ENCODE data around the gene EIF2B5.
A peak's percentile ranks its signal among the peaks of the same experiment; 100 is the strongest.
"Not testable (repeated sequence)": the region's sequence is repeated elsewhere in the genome, so short reads cannot be mapped to it uniquely, and the experiment has no call there.

The EIF2B5 gene

DNA sequence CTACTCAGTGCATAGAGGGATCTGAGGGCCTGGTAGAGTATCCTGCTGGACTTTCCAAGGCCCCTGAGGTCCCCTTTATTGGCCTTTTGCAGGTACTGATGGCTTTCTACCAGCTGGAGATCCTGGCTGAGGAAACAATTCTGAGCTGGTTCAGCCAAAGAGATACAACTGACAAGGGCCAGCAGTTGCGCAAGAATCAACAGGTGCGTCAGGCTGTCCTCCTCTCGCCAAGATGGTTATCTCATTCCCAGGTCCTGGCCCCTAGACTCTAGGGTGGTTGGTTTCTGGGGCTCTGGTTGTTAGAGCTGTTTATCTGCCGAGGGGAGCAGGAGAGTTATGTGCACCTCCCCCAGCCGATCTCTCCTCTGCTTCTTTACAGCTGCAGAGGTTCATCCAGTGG is 9.3 kb downstream of the EIF2B5 start:
- no peak overlapping the region for H3K4me3 ChIP-seq (replicated peaks; ENCODE audit: low read depth, low read length)
- TF ChIP-seq, protein P1, sequence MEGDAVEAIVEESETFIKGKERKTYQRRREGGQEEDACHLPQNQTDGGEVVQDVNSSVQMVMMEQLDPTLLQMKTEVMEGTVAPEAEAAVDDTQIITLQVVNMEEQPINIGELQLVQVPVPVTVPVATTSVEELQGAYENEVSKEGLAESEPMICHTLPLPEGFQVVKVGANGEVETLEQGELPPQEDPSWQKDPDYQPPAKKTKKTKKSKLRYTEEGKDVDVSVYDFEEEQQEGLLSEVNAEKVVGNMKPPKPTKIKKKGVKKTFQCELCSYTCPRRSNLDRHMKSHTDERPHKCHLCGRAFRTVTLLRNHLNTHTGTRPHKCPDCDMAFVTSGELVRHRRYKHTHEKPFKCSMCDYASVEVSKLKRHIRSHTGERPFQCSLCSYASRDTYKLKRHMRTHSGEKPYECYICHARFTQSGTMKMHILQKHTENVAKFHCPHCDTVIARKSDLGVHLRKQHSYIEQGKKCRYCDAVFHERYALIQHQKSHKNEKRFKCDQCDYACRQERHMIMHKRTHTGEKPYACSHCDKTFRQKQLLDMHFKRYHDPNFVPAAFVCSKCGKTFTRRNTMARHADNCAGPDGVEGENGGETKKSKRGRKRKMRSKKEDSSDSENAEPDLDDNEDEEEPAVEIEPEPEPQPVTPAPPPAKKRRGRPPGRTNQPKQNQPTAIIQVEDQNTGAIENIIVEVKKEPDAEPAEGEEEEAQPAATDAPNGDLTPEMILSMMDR (IDR thresholded peaks at IDR 0.05; ENCODE audit: low read depth, low read length, missing control alignments): no peak
- no peak for DNase-seq (ENCODE audit: extremely low read depth, low read depth)

DNA sequence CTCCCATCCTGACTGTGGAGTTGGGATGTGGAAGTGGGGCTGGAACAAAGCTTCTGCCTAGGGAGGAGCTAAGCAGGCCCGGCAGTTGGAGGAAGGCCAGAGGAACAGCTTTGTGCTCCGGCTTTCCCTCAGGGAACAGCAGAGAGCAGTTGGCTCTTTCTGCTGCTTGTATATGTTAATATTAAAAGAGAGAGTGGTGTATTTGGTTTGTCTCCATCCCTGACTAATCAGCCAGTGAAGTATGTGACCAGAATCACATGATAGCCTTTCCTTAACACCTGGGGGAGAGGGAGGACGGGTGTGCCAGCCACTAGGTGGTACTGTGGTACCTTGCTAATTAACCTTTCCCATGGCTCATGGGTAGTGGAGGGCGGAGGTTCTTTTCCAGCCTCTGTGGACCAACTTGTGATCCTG is 10.0 kb downstream of the EIF2B5 start:
- no peak for DNase-seq (ENCODE audit: extremely low read depth, low read depth)

DNA sequence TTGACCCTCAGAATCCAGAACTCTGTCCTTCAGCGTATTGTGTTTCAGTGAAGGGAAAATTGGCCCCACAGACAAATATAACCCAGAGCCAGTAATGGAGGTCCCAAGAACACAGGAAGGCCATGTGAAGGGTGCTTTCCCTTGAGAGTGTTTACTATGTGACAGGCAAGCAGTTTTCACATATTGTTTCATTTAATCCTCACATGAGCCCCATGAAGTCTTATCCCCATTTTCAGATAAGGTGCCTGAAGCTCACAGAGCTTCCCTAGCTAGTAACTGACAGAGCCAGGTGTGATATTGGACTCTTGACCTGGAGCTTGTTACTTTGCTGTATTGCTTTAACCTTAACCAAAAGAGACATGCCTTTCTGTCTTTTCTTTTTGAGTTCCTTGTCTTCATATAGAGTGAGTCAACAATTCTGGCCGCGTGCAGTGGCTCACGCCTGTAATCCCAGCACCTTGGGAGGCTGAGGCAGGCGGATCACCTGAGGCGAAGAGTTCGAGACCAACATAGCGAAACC is 10.7 kb downstream of the EIF2B5 start:
- DNase-seq (ENCODE audit: extremely low read depth, low read depth): no peak
- TF ChIP-seq, protein P1 (IDR thresholded peaks at IDR 0.05; ENCODE audit: low read depth, low read length, missing control alignments): no peak
- no peak overlapping the region for H3K4me3 ChIP-seq (replicated peaks; ENCODE audit: low read depth, low read length)

More for the DNA sequence above, 10.0 kb downstream of the EIF2B5 start:
- TF ChIP-seq, protein P1 (IDR thresholded peaks at IDR 0.05; ENCODE audit: low read depth, low read length, missing control alignments): peak; percentile 32
- H3K4me3 ChIP-seq (replicated peaks; ENCODE audit: low read depth, low read length): no peak overlapping the region

DNA sequence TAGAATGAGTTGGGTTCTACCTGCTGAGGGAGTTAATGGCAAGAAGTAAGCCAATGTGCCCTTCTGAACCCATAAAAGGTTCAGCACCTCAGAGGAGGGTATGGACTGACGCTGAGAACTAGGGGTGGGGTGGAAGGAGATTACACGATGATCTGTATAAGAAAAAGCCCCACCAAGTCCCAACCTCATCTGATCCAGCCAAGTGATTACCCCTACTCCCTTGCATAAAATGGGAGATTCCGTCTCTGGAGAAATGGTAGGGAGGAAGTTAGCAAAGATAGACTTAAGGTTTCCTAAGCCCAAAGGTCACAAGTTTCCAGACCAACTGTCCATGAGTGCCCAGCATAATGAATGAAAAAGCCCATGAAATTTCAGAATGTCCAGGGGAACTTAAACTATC is 12.9 kb downstream of the EIF2B5 start:
- no peak for DNase-seq (ENCODE audit: extremely low read depth, low read depth)
- H3K4me3 ChIP-seq (replicated peaks; ENCODE audit: low read depth, low read length): no peak overlapping the region
- TF ChIP-seq, protein P1 (IDR thresholded peaks at IDR 0.05; ENCODE audit: low read depth, low read length, missing control alignments): no peak

DNA sequence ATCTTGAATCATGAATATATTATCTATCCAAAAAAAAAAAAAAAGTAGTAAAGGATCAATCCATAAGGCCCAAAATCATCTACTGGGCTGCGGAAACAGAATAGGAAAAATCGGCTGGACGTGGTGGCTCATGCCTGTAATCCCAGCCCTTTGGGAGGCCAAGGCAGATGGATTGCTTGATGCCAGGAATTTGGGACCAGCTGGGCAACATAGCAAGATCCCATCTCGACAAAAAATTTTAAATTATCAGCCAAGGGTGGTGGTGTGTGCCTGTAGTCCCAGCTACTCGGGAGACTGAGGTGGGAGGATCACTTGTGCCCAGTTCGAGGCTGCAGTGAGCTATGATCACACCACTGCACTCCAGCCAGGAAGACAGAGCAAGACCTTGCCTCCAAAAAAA is 14.0 kb downstream of the EIF2B5 start:
- no peak for DNase-seq (ENCODE audit: extremely low read depth, low read depth)
- H3K4me3 ChIP-seq (replicated peaks; ENCODE audit: low read depth, low read length): no peak overlapping the region
- TF ChIP-seq, protein P1 (IDR thresholded peaks at IDR 0.05; ENCODE audit: low read depth, low read length, missing control alignments): no peak

DNA sequence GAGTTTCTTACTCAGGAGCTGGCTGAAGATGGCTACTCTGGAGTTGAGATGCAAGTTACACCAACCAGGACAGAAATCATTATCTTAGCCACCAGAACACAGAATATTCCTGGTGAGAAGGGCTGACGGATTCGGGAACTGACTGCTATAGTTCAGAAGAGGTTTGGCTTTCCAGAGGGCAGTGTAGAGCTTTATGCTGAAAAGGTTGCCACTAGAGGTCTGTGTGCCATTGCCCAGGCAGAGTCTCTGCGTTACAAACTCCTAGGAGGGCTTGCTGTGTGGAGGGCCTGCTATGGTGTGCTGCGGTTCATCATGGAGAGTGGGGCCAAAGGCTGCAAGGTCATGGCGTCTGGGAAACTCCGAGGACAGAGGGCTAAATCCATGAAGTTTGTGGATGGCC is 14.6 kb downstream of the EIF2B5 start:
- not testable (repeated sequence) for DNase-seq (ENCODE audit: extremely low read depth, low read depth); H3K4me3 ChIP-seq (replicated peaks; ENCODE audit: low read depth, low read length)
- TF ChIP-seq, protein P1 (IDR thresholded peaks at IDR 0.05; ENCODE audit: low read depth, low read length, missing control alignments): peak; percentile 8

Data from HFF-Myc (cell line).